GM23248 (cell line): ENCODE measurements around the gene HOXA5. TPM values are rescaled to one million over a fixed set of nuclear protein-coding genes. Genes with fewer than 3 reads are reported as not detected.

Experiments used
- DNase-seq: peaks from one replicate; pipeline ENCODE4 v3.0.0-alpha.2; 2015
- H2AFZ ChIP-seq: fragments of 200-600 bp; sonication (generic); 2 replicates; pipeline ENCODE4 v1.6.1; 2016; ENCODE audit warnings: antibody characterized with exemption
- H3F3A ChIP-seq: fragments of 200-600 bp; sonication (generic); 2 replicates; pipeline ENCODE4 v1.6.1; 2016; ENCODE audit warnings: mild to moderate bottlenecking, antibody characterized with exemption, mixed run types; ENCODE audit not compliant: insufficient read depth
- H3K27ac ChIP-seq: fragments of 200-600 bp; sonication (generic); 2 replicates; pipeline ENCODE4 v1.5.1; 2016; ENCODE audit warnings: mild to moderate bottlenecking
- H3K27me3 ChIP-seq: fragments of 200-600 bp; sonication (generic); replicated peaks from 2 replicates; pipeline ENCODE4 v1.6.1; 2016; ENCODE audit warnings: mild to moderate bottlenecking; ENCODE audit not compliant: insufficient read depth
- H3K36me3 ChIP-seq: fragments of 200-600 bp; sonication (generic); 2 replicates; pipeline ENCODE4 v1.6.1; 2016; ENCODE audit warnings: low read depth, mild to moderate bottlenecking
- H3K4me1 ChIP-seq: fragments of 200-600 bp; sonication (generic); 2 replicates; pipeline ENCODE4 v1.6.1; 2016; ENCODE audit warnings: mild to moderate bottlenecking; ENCODE audit not compliant: insufficient read depth
- H3K4me2 ChIP-seq: fragments of 200-600 bp; sonication (generic); one replicate; pipeline ENCODE4 v1.6.1; 2016; ENCODE audit warnings: mild to moderate bottlenecking; ENCODE audit not compliant: unreplicated experiment
- H3K4me3 ChIP-seq: fragments of 200-600 bp; sonication (generic); 2 replicates; pipeline ENCODE4 v1.5.1; 2016; ENCODE audit warnings: mild to moderate bottlenecking
- H3K79me2 ChIP-seq: fragments of 200-600 bp; sonication (generic); 2 replicates; pipeline ENCODE4 v1.6.1; 2016; ENCODE audit warnings: mild to moderate bottlenecking; ENCODE audit not compliant: insufficient read depth
- H3K9ac ChIP-seq: fragments of 200-600 bp; sonication (generic); 2 replicates; pipeline ENCODE4 v1.6.1; 2016; ENCODE audit warnings: mild to moderate bottlenecking
- H3K9me2 ChIP-seq: fragments of 200-600 bp; sonication (generic); 2 replicates; pipeline ENCODE4 v1.6.1; 2016; ENCODE audit warnings: mixed run types, mild to moderate bottlenecking, moderate library complexity; ENCODE audit not compliant: insufficient read depth
- H3K9me3 ChIP-seq: fragments of 200-600 bp; sonication (generic); one replicate; pipeline ENCODE4 v1.6.1; 2017; ENCODE audit warnings: low read depth
- H4K20me1 ChIP-seq: fragments of 200-600 bp; sonication (generic); 2 replicates; pipeline ENCODE4 v1.6.0; 2016; ENCODE audit not compliant: insufficient read depth
- EZH2 ChIP-seq: fragments of 200-600 bp; sonication (generic); IDR thresholded peaks from 2 replicates; pipeline ENCODE4 v1.6.1; 2018; ENCODE audit warnings: antibody characterized with exemption, mild to moderate bottlenecking; ENCODE audit not compliant: insufficient read depth, poor library complexity, severe bottlenecking
- EZH2phosphoT487 ChIP-seq: fragments of 200-600 bp; sonication (generic); IDR thresholded peaks from 2 replicates; pipeline ENCODE4 v1.6.1; 2018; ENCODE audit warnings: antibody characterized with exemption, moderate library complexity, mild to moderate bottlenecking, low read depth; ENCODE audit not compliant: insufficient read depth
- WGBS, 2 experiments: methylation state at CpG; one replicate each; pipeline ENCODE4 v1.1.6; 2015 to 2017; ENCODE audit warnings: low lambda C conversion rate in 2 of 2, low coverage in 1 of 2; ENCODE audit errors: missing lambda C conversion rate in 2 of 2; 5-methylcytosine and 5-hydroxymethylcytosine counted together
- in situ Hi-C: fragments of 300-500 bp; cut with MboI; formaldehyde crosslinking; loops from 2 replicates; pipeline ENCODE4 v1.15.0; 2020
- polyA plus RNA-seq: library from polyadenylated mRNA; unstranded; fragments of >200 nt; fragmentation: Nextera tagmentation; extraction: Ambion mirVana; gene quantifications from 2 replicates; pipeline ENCODE4 v1.2.1, GENCODE V29; 2016
- total RNA-seq: library from RNA; depleted of rRNA; stranded (reverse); fragments of >200 nt; shearing (Covaris generic); gene quantifications from 2 replicates; pipeline ENCODE4 v1.2.3, GENCODE V29; 2014

Gene HOXA5
- total and polyA plus RNA-seq, 2 experiments from 2014 or later: 1.9 to 4.0 TPM

DNA sequence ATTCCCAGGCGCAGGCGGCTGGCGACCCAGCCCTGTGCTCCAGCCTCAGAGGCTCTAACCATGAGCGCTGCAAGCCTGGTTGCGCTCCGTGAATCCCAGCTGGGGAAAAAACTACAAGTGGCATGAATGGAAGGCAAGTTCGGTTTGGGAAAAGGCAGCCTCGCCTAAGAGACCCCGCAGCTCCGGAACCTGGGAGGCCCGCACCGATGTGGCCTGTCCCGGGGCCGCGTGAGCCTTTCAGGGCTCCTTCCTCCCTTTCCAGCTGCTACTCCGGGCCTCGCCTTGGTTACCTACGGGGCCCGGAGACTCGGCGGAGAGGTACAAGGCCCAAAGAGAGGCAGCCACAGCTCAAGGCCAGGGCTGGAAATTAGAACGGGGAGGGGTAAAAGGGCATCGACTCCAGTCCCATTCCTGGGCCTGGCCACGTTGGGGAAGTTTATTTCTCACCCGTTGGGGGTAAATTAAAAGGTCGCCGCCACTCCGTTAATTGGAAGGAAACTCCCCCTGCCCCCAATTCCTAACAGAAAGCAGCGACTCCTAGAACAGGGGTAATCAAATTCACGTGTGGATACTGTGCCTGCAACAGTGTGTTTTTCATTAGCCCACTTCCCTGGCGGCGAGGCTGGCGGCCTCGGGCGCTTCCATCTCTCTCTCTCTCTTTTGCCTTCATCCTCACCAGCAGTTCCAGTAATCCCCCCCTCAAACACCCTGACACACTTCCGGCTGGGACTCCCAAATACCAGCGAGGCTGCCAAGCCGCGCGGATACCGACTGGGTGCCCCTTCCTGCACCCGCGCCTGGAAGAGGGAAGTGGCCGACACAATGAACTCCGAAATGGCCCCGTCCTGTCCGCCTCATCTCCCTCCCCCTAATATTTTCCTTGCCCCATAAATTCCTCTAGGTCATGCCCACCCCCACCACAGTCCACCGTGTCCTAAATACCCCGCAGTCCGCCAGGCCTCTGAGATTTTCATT lies 23.3 kb upstream of the HOXA5 start:
- H3K27ac ChIP-seq: peak overlapping the region; percentile 99
- peak; percentile 73 for DNase-seq
- H3K9me2 ChIP-seq: no peaks in the 10 kb centered on the region
- TF ChIP-seq EZH2phosphoT487 (no peak), EZH2 (no peak)
- H3K79me2 ChIP-seq: peaks cover 100% of the 10 kb centered on the region
- H3K36me3 ChIP-seq: peaks cover 14% of the 10 kb centered on the region; the same call in 1 of the 2 replicates
- peak overlapping the region; percentile 83 for H3K4me3 ChIP-seq
- in situ Hi-C loops: loop anchor here (10.0 kb wide), 1 partner anchor 972 kb away; no protein-coding TSS in a partner anchor
- H4K20me1 ChIP-seq: no peaks in the 10 kb centered on the region
- WGBS, 2 experiments: 1% methylated on average over 49 to 50 of the region's 50 CpGs
- peak overlapping the region; percentile 100 for H3K4me2 ChIP-seq
- no peaks in the 10 kb centered on the region for H3K27me3 ChIP-seq
- H3K9ac ChIP-seq: peak overlapping the region; percentile 98
- H2AFZ ChIP-seq: peak overlapping the region; percentile 44
- H3F3A ChIP-seq: peaks cover 19% of the 10 kb centered on the region
- H3K9me3 ChIP-seq: no peaks in the 10 kb centered on the region
- H3K4me1 ChIP-seq: peaks cover 7% of the 10 kb centered on the region

DNA sequence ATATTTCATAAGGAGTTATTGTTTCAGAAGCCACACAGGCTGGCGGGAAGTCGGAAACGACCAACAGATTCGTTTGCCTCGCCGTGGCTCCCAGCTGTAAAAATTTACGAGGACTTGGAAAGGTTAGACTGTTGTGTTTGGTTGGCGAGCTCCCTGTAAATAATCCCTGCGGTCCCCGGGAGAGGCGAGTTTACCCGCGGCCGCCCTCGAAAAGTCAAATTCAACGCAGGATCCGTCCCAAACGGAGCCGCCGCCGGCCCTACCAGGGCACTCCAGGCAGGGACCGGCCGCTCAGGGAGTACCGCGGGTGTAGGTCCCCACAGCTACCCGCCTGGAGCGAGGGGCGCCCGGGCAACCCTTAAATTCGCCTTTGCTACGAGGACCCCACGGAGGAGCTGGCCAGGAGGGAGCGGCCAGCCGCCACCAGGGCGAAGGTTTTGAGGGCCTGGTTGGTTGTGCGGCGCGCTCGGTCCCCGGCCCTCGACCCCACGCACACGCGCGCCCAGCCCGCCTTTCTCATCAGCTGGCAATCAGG lies 22.6 kb upstream of the HOXA5 start:
- Histone ChIP-seq H3K79me2 (peaks cover 99% of the 10 kb centered on the region), H3K9me2 (no peaks in the 10 kb centered on the region), H3K4me1 (peaks cover 7% of the 10 kb centered on the region), H3K4me2 (peak overlapping the region; percentile 100), H3K36me3 (peaks cover 14% of the 10 kb centered on the region; the same call in 1 of the 2 replicates), H3K27ac (peak overlapping the region; percentile 99), H3K9ac (peak overlapping the region; percentile 98), H3F3A (peaks cover 19% of the 10 kb centered on the region), H3K9me3 (no peaks in the 10 kb centered on the region), H3K4me3 (peak overlapping the region; percentile 83), H3K27me3 (no peaks in the 10 kb centered on the region), H4K20me1 (no peaks in the 10 kb centered on the region), H2AFZ (peak overlapping the region; percentile 75)
- in situ Hi-C loops: loop anchor here (10.0 kb wide), 1 partner anchor 971 kb away; no protein-coding TSS in a partner anchor
- DNase-seq: peak; percentile 65
- 0 to 1% methylated on average over 30 to 45 of the region's 46 CpGs for WGBS, 2 experiments
- TF ChIP-seq EZH2phosphoT487 (no peak), EZH2 (no peak)

DNA sequence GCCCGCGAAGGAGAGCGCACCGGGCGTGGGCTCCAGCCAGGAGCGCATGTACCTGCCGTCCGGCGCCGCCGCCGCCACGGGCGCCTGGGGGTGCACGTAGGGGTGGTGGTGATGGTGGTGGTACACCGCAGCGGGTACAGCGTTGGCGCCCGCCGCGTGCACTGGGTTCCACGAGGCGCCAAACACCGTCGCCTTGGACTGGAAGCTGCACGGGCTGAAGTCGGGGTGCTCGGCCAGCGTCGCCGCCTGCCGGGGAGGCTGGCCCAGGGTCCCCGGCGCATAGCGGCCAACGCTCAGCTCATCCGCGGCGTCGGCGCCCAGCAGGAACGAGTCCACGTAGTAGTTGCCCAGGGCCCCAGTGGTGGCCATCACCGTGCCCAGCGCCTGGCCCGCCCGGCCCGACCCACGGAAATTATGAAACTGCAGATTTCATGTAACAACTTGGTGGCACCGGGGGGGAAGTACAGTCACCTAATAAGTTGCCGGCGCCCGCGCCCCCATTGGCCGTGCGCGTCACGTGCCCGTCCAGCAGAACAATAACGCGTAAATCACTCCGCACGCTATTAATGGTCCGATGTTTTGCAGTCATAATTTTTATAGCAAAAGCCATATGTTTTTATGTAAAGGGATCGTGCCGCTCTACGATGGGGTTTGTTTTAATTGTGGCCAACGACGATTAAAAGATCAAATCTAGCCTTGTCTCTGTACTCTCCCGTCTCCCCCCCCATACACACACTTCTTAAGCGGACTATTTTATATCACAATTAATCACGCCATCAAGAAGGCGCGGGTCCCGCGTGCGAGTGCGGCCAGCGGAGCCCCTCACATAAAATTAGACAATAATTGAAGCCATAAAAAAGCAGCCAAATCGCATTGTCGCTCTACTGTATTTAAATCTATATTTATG lies 21.9 kb upstream of the HOXA5 start, which contains the start of gene HOXA9:
TSS of gene HOXA9 (minus strand) at position 449 of the 907 bp plus-strand sequence. CDS start at position 369, 80 bp downstream.
- Histone ChIP-seq H3K36me3 (peaks cover 11% of the 10 kb centered on the region; the same call in 1 of the 2 replicates), H3K27me3 (no peaks in the 10 kb centered on the region), H3K27ac (peak within 1 kb of the TSS; percentile 99), H3F3A (peaks cover 19% of the 10 kb centered on the region), H3K9me2 (no peaks in the 10 kb centered on the region), H3K4me3 (peak within 1 kb of the TSS; percentile 83), H3K4me2 (peak within 1 kb of the TSS; percentile 100), H4K20me1 (no peaks in the 10 kb centered on the region), H2AFZ (peak within 1 kb of the TSS; percentile 75), H3K9me3 (no peaks in the 10 kb centered on the region), H3K4me1 (peaks cover 7% of the 10 kb centered on the region), H3K79me2 (peaks cover 92% of the 10 kb centered on the region), H3K9ac (peak within 1 kb of the TSS; percentile 98)
- in situ Hi-C loops: loop anchor here (10.0 kb wide), 1 partner anchor 971 kb away; no protein-coding TSS in a partner anchor
- peak; percentile 99 for DNase-seq
- TF ChIP-seq EZH2 (no peak), EZH2phosphoT487 (no peak)
- 0 to 1% methylated on average over 76 to 82 of the region's 82 CpGs for WGBS, 2 experiments
